ENCODE measurements around the gene TXLNG.

The TXLNG gene

GRCh38 chrX:16851421-16851820 lies 65.2 kb downstream of the TXLNG start:
- Histone ChIP-seq H3K4me1 (ENCODE audit: control insufficient read depth in 2 of 2, insufficient read depth in 1 of 2, low read depth in 1 of 2, low read length in 2 of 2) (peaks cover 0 to 2% of the 10 kb centered on the region in 2 donors), H3K9ac (ENCODE audit: low read depth, low read length, poor library complexity) (no peak overlapping the region), H3K79me1 (ENCODE audit: low read depth, low read length) (no peaks in the 10 kb centered on the region), H3K27ac (replicated peaks; ENCODE audit: low read length) (no peak overlapping the region), H2BK120ac (ENCODE audit: low read depth, low read length) (no peak overlapping the region), H3K4me2 (ENCODE audit: insufficient read depth, low read length, poor library complexity, severe bottlenecking) (no peak overlapping the region), H4K8ac (ENCODE audit: low read depth, low read length) (no peak overlapping the region), H3K23ac (ENCODE audit: low read depth, low read length, poor library complexity) (no peak overlapping the region), H3K18ac (ENCODE audit: low read length) (no peak overlapping the region), H2AK5ac (ENCODE audit: low read depth, low read length) (no peak overlapping the region), H2BK15ac (ENCODE audit: low read length) (no peak overlapping the region), H2AFZ (ENCODE audit: low read length) (no peak overlapping the region), H2BK12ac (ENCODE audit: low read length) (no peak overlapping the region), H4K91ac (ENCODE audit: low read depth, low read length, poor library complexity) (no peak overlapping the region), H3K14ac (ENCODE audit: low read length) (no peak overlapping the region), H3K4ac (ENCODE audit: low read length) (no peak overlapping the region), H3K4me3 (ENCODE audit: low read length in 2 of 2) (no peak overlapping the region), H2BK5ac (ENCODE audit: low read length) (no peak overlapping the region), H3K9me3 (replicated peaks in 1 of 2; ENCODE audit: control insufficient read depth in 2 of 2, insufficient read depth in 1 of 2, low read depth in 1 of 2, low read length in 2 of 2) (peaks cover 0 to 2% of the 10 kb centered on the region in 2 donors), H3K36me3 (replicated peaks in 1 of 2; ENCODE audit: control insufficient read depth in 2 of 2, insufficient read depth in 2 of 2, low read length in 2 of 2) (peaks cover 8 to 99% of the 10 kb centered on the region in 2 donors), H3K27me3 (ENCODE audit: control insufficient read depth in 3 of 3, insufficient read depth in 3 of 3, low read depth in 1 of 3, low read length in 3 of 3) (no peaks in the 10 kb centered on the region)
- no CpG with 5 or more reads among the region's 1 CpG for WGBS, 2 donors (ENCODE audit: extremely low coverage in 2 of 2, insufficient read length in 2 of 2, insufficient replicate concordance in 1 of 2)
- no peak for DNase-seq (ENCODE audit: low spot score)

DNA sequence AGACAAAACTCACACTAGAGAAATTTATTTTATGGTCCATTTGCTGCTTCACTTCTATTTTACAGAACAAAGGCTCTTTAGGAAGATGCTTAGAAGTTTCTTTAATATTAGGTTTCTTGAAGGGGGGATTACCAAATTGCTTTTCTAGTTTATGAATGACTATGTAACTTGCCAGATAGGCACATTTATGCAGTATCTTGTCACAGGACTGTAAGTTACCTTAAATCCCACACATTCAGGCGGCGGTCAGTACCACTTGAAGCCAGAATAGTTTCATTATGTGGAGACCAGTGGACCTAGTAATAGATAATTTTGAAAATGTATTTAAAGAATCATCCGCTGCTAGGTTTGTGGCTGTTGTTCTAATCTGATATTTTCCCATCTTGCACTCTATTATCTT lies 65.6 kb downstream of the TXLNG start:
- Histone ChIP-seq H3K4ac (ENCODE audit: low read length) (no peak overlapping the region), H3K9me3 (replicated peaks in 1 of 2; ENCODE audit: control insufficient read depth in 2 of 2, insufficient read depth in 1 of 2, low read depth in 1 of 2, low read length in 2 of 2) (peaks cover 0 to 6% of the 10 kb centered on the region in 2 donors), H2AFZ (ENCODE audit: low read length) (no peak overlapping the region), H3K14ac (ENCODE audit: low read length) (no peak overlapping the region), H3K27ac (replicated peaks; ENCODE audit: low read length) (no peak overlapping the region), H3K18ac (ENCODE audit: low read length) (no peak overlapping the region), H3K4me2 (ENCODE audit: insufficient read depth, low read length, poor library complexity, severe bottlenecking) (no peak overlapping the region), H3K79me1 (ENCODE audit: low read depth, low read length) (no peaks in the 10 kb centered on the region), H3K4me1 (ENCODE audit: control insufficient read depth in 2 of 2, insufficient read depth in 1 of 2, low read depth in 1 of 2, low read length in 2 of 2) (peaks cover 0 to 2% of the 10 kb centered on the region in 2 donors), H2BK15ac (ENCODE audit: low read length) (no peak overlapping the region), H3K4me3 (ENCODE audit: low read length in 2 of 2) (no peak overlapping the region), H2BK12ac (ENCODE audit: low read length) (no peak overlapping the region), H3K9ac (ENCODE audit: low read depth, low read length, poor library complexity) (no peak overlapping the region), H2AK5ac (ENCODE audit: low read depth, low read length) (no peak overlapping the region), H4K8ac (ENCODE audit: low read depth, low read length) (no peak overlapping the region), H3K27me3 (ENCODE audit: control insufficient read depth in 3 of 3, insufficient read depth in 3 of 3, low read depth in 1 of 3, low read length in 3 of 3) (no peaks in the 10 kb centered on the region), H2BK5ac (ENCODE audit: low read length) (no peak overlapping the region), H3K36me3 (replicated peaks in 1 of 2; ENCODE audit: control insufficient read depth in 2 of 2, insufficient read depth in 2 of 2, low read length in 2 of 2) (peaks cover 8 to 99% of the 10 kb centered on the region in 2 donors), H2BK120ac (ENCODE audit: low read depth, low read length) (no peak overlapping the region), H3K23ac (ENCODE audit: low read depth, low read length, poor library complexity) (no peak overlapping the region), H4K91ac (ENCODE audit: low read depth, low read length, poor library complexity) (no peak overlapping the region)
- no CpG with 5 or more reads among the region's 3 CpGs for WGBS, 2 donors (ENCODE audit: extremely low coverage in 2 of 2, insufficient read length in 2 of 2, insufficient replicate concordance in 1 of 2)
- no peak for DNase-seq (ENCODE audit: low spot score)

GRCh38 chrX:16852617-16853179 lies 66.4 kb downstream of the TXLNG start:
- Histone ChIP-seq H2AK5ac (ENCODE audit: low read depth, low read length) (no peak overlapping the region), H4K91ac (ENCODE audit: low read depth, low read length, poor library complexity) (no peak overlapping the region), H3K9me3 (replicated peaks in 1 of 2; ENCODE audit: control insufficient read depth in 2 of 2, insufficient read depth in 1 of 2, low read depth in 1 of 2, low read length in 2 of 2) (peaks cover 0 to 15% of the 10 kb centered on the region in 2 donors), H3K27ac (replicated peaks; ENCODE audit: low read length) (no peak overlapping the region), H3K4ac (ENCODE audit: low read length) (no peak overlapping the region), H2BK5ac (ENCODE audit: low read length) (no peak overlapping the region), H3K4me1 (ENCODE audit: control insufficient read depth in 2 of 2, insufficient read depth in 1 of 2, low read depth in 1 of 2, low read length in 2 of 2) (peaks cover 0 to 2% of the 10 kb centered on the region in 2 donors), H3K4me2 (ENCODE audit: insufficient read depth, low read length, poor library complexity, severe bottlenecking) (no peak overlapping the region), H3K36me3 (replicated peaks in 1 of 2; ENCODE audit: control insufficient read depth in 2 of 2, insufficient read depth in 2 of 2, low read length in 2 of 2) (peaks cover 11 to 99% of the 10 kb centered on the region in 2 donors), H3K18ac (ENCODE audit: low read length) (no peak overlapping the region), H2BK15ac (ENCODE audit: low read length) (no peak overlapping the region), H2BK12ac (ENCODE audit: low read length) (no peak overlapping the region), H3K14ac (ENCODE audit: low read length) (no peak overlapping the region), H3K4me3 (ENCODE audit: low read length in 2 of 2) (no peak overlapping the region), H2AFZ (ENCODE audit: low read length) (no peak overlapping the region), H2BK120ac (ENCODE audit: low read depth, low read length) (no peak overlapping the region), H3K23ac (ENCODE audit: low read depth, low read length, poor library complexity) (no peak overlapping the region), H3K9ac (ENCODE audit: low read depth, low read length, poor library complexity) (no peak overlapping the region), H3K27me3 (ENCODE audit: control insufficient read depth in 3 of 3, insufficient read depth in 3 of 3, low read depth in 1 of 3, low read length in 3 of 3) (no peaks in the 10 kb centered on the region), H4K8ac (ENCODE audit: low read depth, low read length) (no peak overlapping the region), H3K79me1 (ENCODE audit: low read depth, low read length) (no peaks in the 10 kb centered on the region)
- WGBS, 2 donors (ENCODE audit: extremely low coverage in 2 of 2, insufficient read length in 2 of 2, insufficient replicate concordance in 1 of 2), result no CpG with 5 or more reads among the region's 12 CpGs
- DNase-seq (ENCODE audit: low spot score), result no peak

GRCh38 chrX:16853537-16853936 lies 67.3 kb downstream of the TXLNG start:
- Histone ChIP-seq H4K8ac (ENCODE audit: low read depth, low read length) (no peak overlapping the region), H3K79me1 (ENCODE audit: low read depth, low read length) (no peaks in the 10 kb centered on the region), H2BK12ac (ENCODE audit: low read length) (no peak overlapping the region), H3K4me1 (ENCODE audit: control insufficient read depth in 2 of 2, insufficient read depth in 1 of 2, low read depth in 1 of 2, low read length in 2 of 2) (peaks cover 0 to 2% of the 10 kb centered on the region in 2 donors), H3K14ac (ENCODE audit: low read length) (no peak overlapping the region), H3K9ac (ENCODE audit: low read depth, low read length, poor library complexity) (no peak overlapping the region), H3K27me3 (ENCODE audit: control insufficient read depth in 3 of 3, insufficient read depth in 3 of 3, low read depth in 1 of 3, low read length in 3 of 3) (no peaks in the 10 kb centered on the region), H2BK5ac (ENCODE audit: low read length) (no peak overlapping the region), H2BK120ac (ENCODE audit: low read depth, low read length) (no peak overlapping the region), H3K4ac (ENCODE audit: low read length) (no peak overlapping the region), H3K23ac (ENCODE audit: low read depth, low read length, poor library complexity) (no peak overlapping the region), H2AK5ac (ENCODE audit: low read depth, low read length) (no peak overlapping the region), H3K9me3 (replicated peaks in 1 of 2; ENCODE audit: control insufficient read depth in 2 of 2, insufficient read depth in 1 of 2, low read depth in 1 of 2, low read length in 2 of 2) (peaks cover 0 to 23% of the 10 kb centered on the region in 2 donors), H3K27ac (replicated peaks; ENCODE audit: low read length) (no peak overlapping the region), H4K91ac (ENCODE audit: low read depth, low read length, poor library complexity) (no peak overlapping the region), H3K4me2 (ENCODE audit: insufficient read depth, low read length, poor library complexity, severe bottlenecking) (no peak overlapping the region), H3K4me3 (ENCODE audit: low read length in 2 of 2) (no peak overlapping the region), H2BK15ac (ENCODE audit: low read length) (no peak overlapping the region), H2AFZ (ENCODE audit: low read length) (no peak overlapping the region), H3K36me3 (replicated peaks in 1 of 2; ENCODE audit: control insufficient read depth in 2 of 2, insufficient read depth in 2 of 2, low read length in 2 of 2) (peaks cover 15 to 99% of the 10 kb centered on the region in 2 donors), H3K18ac (ENCODE audit: low read length) (no peak overlapping the region)
- no CpG with 5 or more reads among the region's 3 CpGs for WGBS, 2 donors (ENCODE audit: extremely low coverage in 2 of 2, insufficient read length in 2 of 2, insufficient replicate concordance in 1 of 2)
- DNase-seq (ENCODE audit: low spot score), result no peak

All from neuronal stem cell (in vitro differentiated cells).